GM23248 (cell line): ENCODE data around the gene CXCR3. TPM values are rescaled to one million over a fixed set of nuclear protein-coding genes. Genes with fewer than 3 reads are reported as not detected.

Experiments used
- DNase-seq: peaks from one replicate; pipeline ENCODE4 v3.0.0-alpha.2; 2015
- H2AFZ ChIP-seq: fragments of 200-600 bp; sonication (generic); 2 replicates; pipeline ENCODE4 v1.6.1; 2016; ENCODE audit warnings: antibody characterized with exemption
- H3F3A ChIP-seq: fragments of 200-600 bp; sonication (generic); 2 replicates; pipeline ENCODE4 v1.6.1; 2016; ENCODE audit warnings: mild to moderate bottlenecking, antibody characterized with exemption, mixed run types; ENCODE audit not compliant: insufficient read depth
- H3K27ac ChIP-seq: fragments of 200-600 bp; sonication (generic); 2 replicates; pipeline ENCODE4 v1.5.1; 2016; ENCODE audit warnings: mild to moderate bottlenecking
- H3K27me3 ChIP-seq: fragments of 200-600 bp; sonication (generic); replicated peaks from 2 replicates; pipeline ENCODE4 v1.6.1; 2016; ENCODE audit warnings: mild to moderate bottlenecking; ENCODE audit not compliant: insufficient read depth
- H3K36me3 ChIP-seq: fragments of 200-600 bp; sonication (generic); 2 replicates; pipeline ENCODE4 v1.6.1; 2016; ENCODE audit warnings: low read depth, mild to moderate bottlenecking
- H3K4me1 ChIP-seq: fragments of 200-600 bp; sonication (generic); 2 replicates; pipeline ENCODE4 v1.6.1; 2016; ENCODE audit warnings: mild to moderate bottlenecking; ENCODE audit not compliant: insufficient read depth
- H3K4me2 ChIP-seq: fragments of 200-600 bp; sonication (generic); one replicate; pipeline ENCODE4 v1.6.1; 2016; ENCODE audit warnings: mild to moderate bottlenecking; ENCODE audit not compliant: unreplicated experiment
- H3K4me3 ChIP-seq: fragments of 200-600 bp; sonication (generic); 2 replicates; pipeline ENCODE4 v1.5.1; 2016; ENCODE audit warnings: mild to moderate bottlenecking
- H3K79me2 ChIP-seq: fragments of 200-600 bp; sonication (generic); 2 replicates; pipeline ENCODE4 v1.6.1; 2016; ENCODE audit warnings: mild to moderate bottlenecking; ENCODE audit not compliant: insufficient read depth
- H3K9ac ChIP-seq: fragments of 200-600 bp; sonication (generic); 2 replicates; pipeline ENCODE4 v1.6.1; 2016; ENCODE audit warnings: mild to moderate bottlenecking
- H3K9me2 ChIP-seq: fragments of 200-600 bp; sonication (generic); 2 replicates; pipeline ENCODE4 v1.6.1; 2016; ENCODE audit warnings: mixed run types, mild to moderate bottlenecking, moderate library complexity; ENCODE audit not compliant: insufficient read depth
- H3K9me3 ChIP-seq: fragments of 200-600 bp; sonication (generic); one replicate; pipeline ENCODE4 v1.6.1; 2017; ENCODE audit warnings: low read depth
- H4K20me1 ChIP-seq: fragments of 200-600 bp; sonication (generic); 2 replicates; pipeline ENCODE4 v1.6.0; 2016; ENCODE audit not compliant: insufficient read depth
- EZH2 ChIP-seq: fragments of 200-600 bp; sonication (generic); IDR thresholded peaks from 2 replicates; pipeline ENCODE4 v1.6.1; 2018; ENCODE audit warnings: antibody characterized with exemption, mild to moderate bottlenecking; ENCODE audit not compliant: insufficient read depth, poor library complexity, severe bottlenecking
- EZH2phosphoT487 ChIP-seq: fragments of 200-600 bp; sonication (generic); IDR thresholded peaks from 2 replicates; pipeline ENCODE4 v1.6.1; 2018; ENCODE audit warnings: antibody characterized with exemption, moderate library complexity, mild to moderate bottlenecking, low read depth; ENCODE audit not compliant: insufficient read depth
- WGBS, 2 experiments: methylation state at CpG; one replicate each; pipeline ENCODE4 v1.1.6; 2015 to 2017; ENCODE audit warnings: low lambda C conversion rate in 2 of 2, low coverage in 1 of 2; ENCODE audit errors: missing lambda C conversion rate in 2 of 2; 5-methylcytosine and 5-hydroxymethylcytosine counted together
- in situ Hi-C: fragments of 300-500 bp; cut with MboI; formaldehyde crosslinking; loops from 2 replicates; pipeline ENCODE4 v1.15.0; 2020
- polyA plus RNA-seq: library from polyadenylated mRNA; unstranded; fragments of >200 nt; fragmentation: Nextera tagmentation; extraction: Ambion mirVana; gene quantifications from 2 replicates; pipeline ENCODE4 v1.2.1, GENCODE V29; 2016
- total RNA-seq: library from RNA; depleted of rRNA; stranded (reverse); fragments of >200 nt; shearing (Covaris generic); gene quantifications from 2 replicates; pipeline ENCODE4 v1.2.3, GENCODE V29; 2014

CXCR3 gene
- total and polyA plus RNA-seq, 2 experiments from 2014 or later, result not detected

DNA sequence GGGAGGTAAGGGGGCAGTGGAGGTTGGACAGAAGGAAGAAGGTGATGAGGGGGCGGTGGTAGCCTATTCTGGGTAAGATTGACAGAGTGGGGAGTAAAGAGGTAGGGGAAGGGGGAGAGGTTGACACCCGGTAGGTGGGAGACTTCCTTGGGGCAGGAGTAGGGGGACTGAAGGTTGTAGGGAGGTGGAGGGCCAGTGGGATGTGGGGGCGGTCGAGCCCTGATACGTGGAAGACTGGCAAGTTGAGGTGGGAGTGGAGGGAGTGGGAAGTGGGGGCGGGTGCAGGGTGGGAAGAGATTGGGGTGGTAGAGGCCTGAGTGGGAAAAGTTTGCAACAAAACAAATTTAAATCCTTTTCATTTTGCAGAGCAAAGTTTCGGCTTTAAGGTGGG lies 38.3 kb downstream of the CXCR3 start:
- H4K20me1 ChIP-seq, result no peaks in the 10 kb centered on the region
- no peak overlapping the region for H2AFZ ChIP-seq
- H3F3A ChIP-seq, result peaks cover under 1% of the 10 kb centered on the region; the same call in 1 of the 2 replicates
- H3K36me3 ChIP-seq, result peaks cover 16% of the 10 kb centered on the region
- H3K9me2 ChIP-seq, result no peaks in the 10 kb centered on the region
- WGBS, 2 experiments, result 88 to 100% methylated on average over 1 to 7 of the region's 7 CpGs
- no peaks in the 10 kb centered on the region for H3K9me3 ChIP-seq
- peaks cover 14% of the 10 kb centered on the region for H3K79me2 ChIP-seq
- no peak for DNase-seq
- no peak overlapping the region for H3K4me3 ChIP-seq
- no peak overlapping the region for H3K27ac ChIP-seq
- H3K4me1 ChIP-seq, result no peaks in the 10 kb centered on the region
- H3K4me2 ChIP-seq, result no peak overlapping the region
- TF ChIP-seq EZH2 (no peak), EZH2phosphoT487 (no peak)
- no peak overlapping the region for H3K9ac ChIP-seq
- H3K27me3 ChIP-seq, result no peaks in the 10 kb centered on the region
- in situ Hi-C loops, result no loop called here

DNA sequence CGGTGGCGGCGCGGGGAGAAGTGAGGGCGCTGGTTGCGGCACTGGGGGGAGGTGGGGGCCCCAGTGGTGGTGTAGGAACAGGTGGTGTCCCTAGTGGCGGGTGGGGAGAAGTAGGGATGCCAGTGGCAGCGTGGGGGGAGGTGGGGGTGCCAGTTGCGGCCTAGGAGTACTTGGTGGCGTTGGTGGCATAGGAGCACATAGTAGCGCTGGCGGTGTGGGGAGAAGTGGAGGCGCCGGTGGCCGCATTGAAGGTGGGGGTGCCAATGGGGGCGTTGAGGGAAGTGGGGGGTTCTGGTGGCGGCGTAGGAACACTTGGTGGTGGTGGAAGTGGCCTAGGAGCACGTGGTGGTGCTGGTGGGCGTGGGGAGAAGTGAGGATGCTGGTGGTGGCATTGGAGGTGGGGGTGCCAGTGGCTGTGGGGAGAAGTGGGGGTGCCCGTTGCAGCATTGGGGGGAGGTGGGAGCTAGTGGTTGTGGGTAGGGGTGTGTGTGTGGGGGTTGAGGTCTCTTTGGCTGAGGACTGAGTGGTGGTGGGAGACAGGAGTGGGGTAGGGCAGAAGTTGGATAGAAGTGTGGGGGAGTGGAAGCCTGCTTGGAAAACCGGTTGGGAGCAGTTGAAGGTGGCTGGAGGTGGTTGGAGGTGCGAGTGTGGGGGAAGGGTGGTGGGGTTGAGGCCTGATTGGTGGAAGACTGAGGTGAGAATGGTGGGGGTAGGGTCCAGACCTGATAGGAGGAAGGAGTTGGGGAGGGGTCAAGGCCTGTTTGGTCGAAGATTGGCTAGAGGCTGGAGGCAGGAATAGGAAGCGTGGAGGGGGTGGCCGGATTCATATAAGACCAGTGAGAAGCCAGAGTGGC lies 38.9 kb downstream of the CXCR3 start:
- Histone ChIP-seq H2AFZ (no peak overlapping the region), H3F3A (peaks cover 7% of the 10 kb centered on the region; the same call in 1 of the 2 replicates), H3K36me3 (peaks cover 23% of the 10 kb centered on the region), H3K9me2 (no peaks in the 10 kb centered on the region), H3K4me2 (no peak overlapping the region), H3K9ac (no peak overlapping the region), H3K79me2 (peaks cover 20% of the 10 kb centered on the region), H4K20me1 (no peaks in the 10 kb centered on the region), H3K4me1 (no peaks in the 10 kb centered on the region), H3K4me3 (no peak overlapping the region), H3K27ac (no peak overlapping the region), H3K9me3 (no peaks in the 10 kb centered on the region), H3K27me3 (no peaks in the 10 kb centered on the region)
- WGBS, 2 experiments, result 97% methylated on average over 26 of the region's 26 CpGs; no CpG with 5 or more reads in 1 of the 2 experiments
- in situ Hi-C loops, result no loop called here
- no peak for TF ChIP-seq EZH2
- TF ChIP-seq EZH2phosphoT487, result no peak
- DNase-seq, result no peak

- H3K9me3 ChIP-seq, result no peaks in the 10 kb centered on the region
- in situ Hi-C loops, result no loop called here
- 96% methylated on average over 20 to 48 of the region's 48 CpGs for WGBS, 2 experiments
- H3K9me2 ChIP-seq, result no peaks in the 10 kb centered on the region
- H3K79me2 ChIP-seq, result peaks cover 22% of the 10 kb centered on the region
- H3K4me3 ChIP-seq, result no peak within 1 kb of the TSS
- H3K36me3 ChIP-seq, result peaks cover 31% of the 10 kb centered on the region
- peaks cover 10% of the 10 kb centered on the region; the same call in 1 of the 2 replicates for H3F3A ChIP-seq
- no peak within 1 kb of the TSS for H2AFZ ChIP-seq
- no peak for TF ChIP-seq EZH2phosphoT487
- TF ChIP-seq EZH2, result no peak
- no peaks in the 10 kb centered on the region for H3K27me3 ChIP-seq
- no peak within 1 kb of the TSS for H3K9ac ChIP-seq
- H3K4me1 ChIP-seq, result no peaks in the 10 kb centered on the region
- H4K20me1 ChIP-seq, result no peaks in the 10 kb centered on the region
- no peak within 1 kb of the TSS for H3K27ac ChIP-seq
- DNase-seq, result no peak
- H3K4me2 ChIP-seq, result no peak within 1 kb of the TSS
These were observed 39.8 kb downstream of the CXCR3 start, which contains the start of gene GCNA for GRCh38 chrX:71578253-71579135. GCNA (plus strand) TSS chrX:71578437; CDS start chrX:71580822, 2,385 bp downstream.

- H3K4me2 ChIP-seq, result no peak overlapping the region
- no peak overlapping the region for H3K4me3 ChIP-seq
- peaks cover 22% of the 10 kb centered on the region for H3K79me2 ChIP-seq
- peaks cover 39% of the 10 kb centered on the region for H3K36me3 ChIP-seq
- no peak overlapping the region for H3K9ac ChIP-seq
- no peak for TF ChIP-seq EZH2
- no peak for TF ChIP-seq EZH2phosphoT487
- in situ Hi-C loops, result no loop called here
- H3K27me3 ChIP-seq, result no peaks in the 10 kb centered on the region
- H3K9me3 ChIP-seq, result no peaks in the 10 kb centered on the region
- no peak overlapping the region for H3K27ac ChIP-seq
- no peaks in the 10 kb centered on the region for H4K20me1 ChIP-seq
- no peak overlapping the region for H2AFZ ChIP-seq
- H3F3A ChIP-seq, result peaks cover 10% of the 10 kb centered on the region; the same call in 1 of the 2 replicates
- H3K9me2 ChIP-seq, result no peaks in the 10 kb centered on the region
- H3K4me1 ChIP-seq, result no peaks in the 10 kb centered on the region
- 80 to 91% methylated on average over 4 to 24 of the region's 24 CpGs for WGBS, 2 experiments
- no peak for DNase-seq
These were observed 40.6 kb downstream of the CXCR3 start for GRCh38 chrX:71577682-71578081.
